ENCODE data around the gene PITRM1.

The PITRM1 gene

GRCh38 chr10:3166496-3167290 is 5.9 kb downstream of the PITRM1 start:
- DNase-seq (ENCODE audit: low read depth) = no peak

- no peak for DNase-seq (ENCODE audit: low read depth)
Measured at GRCh38 chr10:3165196-3165595, 7.4 kb downstream of the PITRM1 start.

GRCh38 chr10:3163879-3164278 is 8.7 kb downstream of the PITRM1 start:
- no peak for DNase-seq (ENCODE audit: low read depth)

GRCh38 chr10:3162533-3162932 is 10.0 kb downstream of the PITRM1 start:
- DNase-seq (ENCODE audit: low read depth) = no peak

GRCh38 chr10:3159152-3159551 is 13.4 kb downstream of the PITRM1 start:
- no peak for DNase-seq (ENCODE audit: low read depth)

GRCh38 chr10:3154666-3155065 is 17.9 kb downstream of the PITRM1 start:
- DNase-seq (ENCODE audit: low read depth) = no peak

GRCh38 chr10:3152566-3152935 is 20.0 kb downstream of the PITRM1 start:
- DNase-seq (ENCODE audit: low read depth) = no peak

- DNase-seq (ENCODE audit: low read depth) = no peak
Measured at GRCh38 chr10:3151889-3152565, 20.6 kb downstream of the PITRM1 start.

- no peak for DNase-seq (ENCODE audit: low read depth)
Measured at GRCh38 chr10:3150961-3151360, 21.6 kb downstream of the PITRM1 start.

- no peak for DNase-seq (ENCODE audit: low read depth)
Measured at GRCh38 chr10:3150366-3150765, 22.2 kb downstream of the PITRM1 start.

- DNase-seq (ENCODE audit: low read depth) = no peak
Measured at GRCh38 chr10:3149918-3150317, 22.7 kb downstream of the PITRM1 start.

GRCh38 chr10:3148994-3149393 is 23.6 kb downstream of the PITRM1 start:
- no peak for DNase-seq (ENCODE audit: low read depth)

- no peak for DNase-seq (ENCODE audit: low read depth)
Measured at GRCh38 chr10:3148041-3148440, 24.5 kb downstream of the PITRM1 start.

GRCh38 chr10:3147117-3147820 is 25.3 kb downstream of the PITRM1 start:
- DNase-seq (ENCODE audit: low read depth) = no peak

GRCh38 chr10:3146289-3146688 is 26.3 kb downstream of the PITRM1 start:
- no peak for DNase-seq (ENCODE audit: low read depth)

- DNase-seq (ENCODE audit: low read depth) = no peak
Measured at GRCh38 chr10:3145366-3145765, 27.2 kb downstream of the PITRM1 start.

GRCh38 chr10:3143791-3144434 is 28.7 kb downstream of the PITRM1 start:
- no peak for DNase-seq (ENCODE audit: low read depth)

GRCh38 chr10:3143366-3143765 is 29.2 kb downstream of the PITRM1 start:
- no peak for DNase-seq (ENCODE audit: low read depth)

GRCh38 chr10:3142146-3142875 is 30.3 kb downstream of the PITRM1 start:
- no peak for DNase-seq (ENCODE audit: low read depth)

GRCh38 chr10:3141351-3142005 is 31.1 kb downstream of the PITRM1 start:
- no peak for DNase-seq (ENCODE audit: low read depth)

- no peak for DNase-seq (ENCODE audit: low read depth)
Measured at GRCh38 chr10:3140280-3140679, 32.3 kb downstream of the PITRM1 start.

Data from stimulated activated CD8-positive, alpha-beta memory T cell treated with anti-CD3 and anti-CD28 coated beads, Interleukin-12 subunit alpha, Interleukin-12 subunit beta, amount 100 ng/mL, for 1 hour (primary cell).